Activated T-cell treated with anti-CD3 and anti-CD28 coated beads, Interleukin-2, amount 50 U/mL, for 24 hours (primary cell): Measurements from ENCODE around the gene BUD23.

Experiments
- DNase-seq: peaks from one replicate; pipeline ENCODE4 v3.0.0-alpha.2; 2020
- H3K27ac Mint-ChIP-seq: 2 replicates; pipeline ENCODE4 v1.8.0; 2020; ENCODE audit warnings: mild to moderate bottlenecking, mixed read lengths
- H3K27me3 Mint-ChIP-seq: 2 replicates; pipeline ENCODE4 v1.8.0; 2020; ENCODE audit warnings: mixed read lengths
- H3K36me3 Mint-ChIP-seq: 2 replicates; pipeline ENCODE4 v1.8.0; 2020; ENCODE audit warnings: low read depth, mixed read lengths
- H3K4me1 Mint-ChIP-seq: 2 replicates; pipeline ENCODE4 v1.8.0; 2020; ENCODE audit warnings: low read depth, mixed read lengths
- H3K4me3 Mint-ChIP-seq: 2 replicates; pipeline ENCODE4 v1.8.0; 2020; ENCODE audit warnings: mild to moderate bottlenecking, moderate library complexity, mixed read lengths
- H3K9me3 Mint-ChIP-seq: 2 replicates; pipeline ENCODE4 v1.8.0; 2020; ENCODE audit warnings: mixed read lengths

Gene BUD23

DNA sequence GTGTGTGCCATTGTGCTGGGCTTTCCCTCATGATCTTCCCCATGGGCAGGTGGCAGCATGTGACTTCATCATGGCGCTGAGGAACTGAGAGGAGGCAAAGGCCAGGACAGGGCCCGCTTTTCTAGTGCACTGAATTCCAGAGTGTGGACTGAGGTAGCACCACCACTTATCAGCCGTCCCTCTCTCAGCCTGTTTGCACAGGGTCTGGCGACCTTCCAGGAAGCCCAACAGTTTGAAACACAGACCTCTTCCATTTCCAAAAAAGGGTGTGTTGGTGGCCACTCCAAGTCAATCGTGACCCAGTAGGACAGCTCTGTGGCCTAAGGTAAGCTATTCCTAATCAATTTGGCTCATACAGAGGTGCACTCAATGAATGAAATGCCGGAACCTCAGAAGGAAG is 4.5 kb upstream of the BUD23 start:
- no peaks in the 10 kb centered on the region for H3K27me3 Mint-ChIP-seq
- no peak for DNase-seq
- no peak overlapping the region for H3K4me3 Mint-ChIP-seq
- peaks cover 56% of the 10 kb centered on the region for H3K36me3 Mint-ChIP-seq
- no peaks in the 10 kb centered on the region for H3K9me3 Mint-ChIP-seq
- no peak overlapping the region for H3K27ac Mint-ChIP-seq
- peaks cover 30% of the 10 kb centered on the region for H3K4me1 Mint-ChIP-seq

DNA sequence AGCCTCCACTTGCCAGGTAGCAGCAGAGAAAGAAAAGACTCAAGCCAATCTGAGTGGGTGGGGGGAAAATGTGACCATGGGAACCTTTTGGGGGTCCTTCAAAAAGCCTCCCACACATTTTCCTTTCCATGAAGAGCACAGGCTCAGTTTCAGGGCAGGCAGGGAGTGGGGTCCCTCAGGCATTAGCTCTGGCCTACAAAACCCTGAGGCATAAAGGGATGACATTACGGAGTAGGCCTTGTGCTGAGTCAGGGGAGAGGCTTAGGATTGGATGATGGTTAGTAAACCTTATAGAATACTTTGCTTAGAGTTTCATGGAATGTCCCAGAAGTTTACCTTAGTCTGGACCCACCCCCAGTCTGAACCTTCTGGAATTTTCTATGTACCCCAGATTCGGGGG is 3.7 kb upstream of the BUD23 start:
- Mint-ChIP-seq H3K4me1 (peaks cover 32% of the 10 kb centered on the region), H3K4me3 (no peak overlapping the region), H3K36me3 (peaks cover 58% of the 10 kb centered on the region), H3K27me3 (no peaks in the 10 kb centered on the region), H3K9me3 (no peaks in the 10 kb centered on the region), H3K27ac (peak overlapping the region; percentile 47)
- DNase-seq: no peak

DNA sequence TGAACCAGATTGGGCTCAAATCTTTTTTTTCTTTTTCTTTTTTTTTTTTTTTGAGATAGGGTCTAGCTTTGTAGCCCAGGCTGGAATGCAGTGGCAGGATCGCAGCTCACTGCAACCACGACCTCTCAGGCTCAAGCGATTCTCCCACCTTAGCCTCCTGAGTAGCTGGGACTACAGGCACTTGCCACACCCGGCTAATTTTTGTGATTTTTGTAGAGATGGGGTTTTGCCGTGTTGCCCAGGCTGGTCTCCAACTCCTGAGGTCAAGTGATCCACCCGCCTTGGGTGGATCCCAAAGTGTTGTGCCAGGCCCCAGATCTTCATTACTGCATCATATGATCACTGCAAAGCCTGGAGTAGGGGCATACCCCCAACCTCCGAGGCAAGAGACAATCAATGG is 2.9 kb upstream of the BUD23 start:
- no peak for DNase-seq
- Mint-ChIP-seq H3K36me3 (peaks cover 63% of the 10 kb centered on the region), H3K27me3 (no peaks in the 10 kb centered on the region), H3K9me3 (no peaks in the 10 kb centered on the region), H3K27ac (peak overlapping the region; percentile 22), H3K4me3 (peak overlapping the region; percentile 99), H3K4me1 (peaks cover 39% of the 10 kb centered on the region)

DNA sequence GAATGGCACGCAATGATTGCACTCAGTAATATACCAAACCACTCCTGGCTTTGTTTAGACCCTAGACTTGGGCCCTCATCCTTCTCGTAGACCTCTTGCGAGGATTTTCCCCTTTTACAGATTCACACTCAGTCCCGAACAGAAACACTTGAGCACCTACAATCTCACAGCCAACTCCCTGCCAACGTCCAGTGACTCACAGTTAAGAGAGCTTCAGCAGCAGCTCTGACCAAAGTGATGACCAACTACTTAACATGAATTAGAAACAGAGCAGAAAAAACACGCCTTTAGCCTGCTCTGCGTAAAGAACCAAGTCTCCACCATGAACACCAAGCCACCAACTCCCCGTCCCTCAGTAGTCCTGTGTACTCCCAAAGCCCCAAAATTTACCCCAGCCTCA is 2.4 kb upstream of the BUD23 start:
- Mint-ChIP-seq H3K9me3 (no peaks in the 10 kb centered on the region), H3K27ac (peak overlapping the region; percentile 8), H3K27me3 (no peaks in the 10 kb centered on the region), H3K36me3 (peaks cover 67% of the 10 kb centered on the region), H3K4me3 (peak overlapping the region; percentile 99), H3K4me1 (peaks cover 40% of the 10 kb centered on the region)
- DNase-seq: no peak

DNA sequence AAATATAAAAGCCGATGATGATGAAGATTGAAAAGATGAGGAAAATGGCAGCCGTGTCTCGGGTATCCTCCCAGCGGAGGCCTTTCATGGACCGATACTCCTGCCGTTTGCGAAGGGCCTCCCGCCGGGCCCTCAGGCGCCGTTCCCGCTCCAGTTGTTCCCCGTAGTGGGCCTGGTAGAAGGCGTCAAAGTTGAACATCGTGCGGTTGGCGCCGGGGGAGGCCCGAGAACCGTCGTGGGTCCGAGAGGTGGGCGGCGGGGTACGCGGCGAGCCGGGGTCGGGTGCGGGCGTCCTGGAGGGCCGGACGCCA is 697 bp upstream of the BUD23 start:
- Mint-ChIP-seq H3K36me3 (peaks cover 76% of the 10 kb centered on the region), H3K4me1 (peaks cover 47% of the 10 kb centered on the region)

DNA sequence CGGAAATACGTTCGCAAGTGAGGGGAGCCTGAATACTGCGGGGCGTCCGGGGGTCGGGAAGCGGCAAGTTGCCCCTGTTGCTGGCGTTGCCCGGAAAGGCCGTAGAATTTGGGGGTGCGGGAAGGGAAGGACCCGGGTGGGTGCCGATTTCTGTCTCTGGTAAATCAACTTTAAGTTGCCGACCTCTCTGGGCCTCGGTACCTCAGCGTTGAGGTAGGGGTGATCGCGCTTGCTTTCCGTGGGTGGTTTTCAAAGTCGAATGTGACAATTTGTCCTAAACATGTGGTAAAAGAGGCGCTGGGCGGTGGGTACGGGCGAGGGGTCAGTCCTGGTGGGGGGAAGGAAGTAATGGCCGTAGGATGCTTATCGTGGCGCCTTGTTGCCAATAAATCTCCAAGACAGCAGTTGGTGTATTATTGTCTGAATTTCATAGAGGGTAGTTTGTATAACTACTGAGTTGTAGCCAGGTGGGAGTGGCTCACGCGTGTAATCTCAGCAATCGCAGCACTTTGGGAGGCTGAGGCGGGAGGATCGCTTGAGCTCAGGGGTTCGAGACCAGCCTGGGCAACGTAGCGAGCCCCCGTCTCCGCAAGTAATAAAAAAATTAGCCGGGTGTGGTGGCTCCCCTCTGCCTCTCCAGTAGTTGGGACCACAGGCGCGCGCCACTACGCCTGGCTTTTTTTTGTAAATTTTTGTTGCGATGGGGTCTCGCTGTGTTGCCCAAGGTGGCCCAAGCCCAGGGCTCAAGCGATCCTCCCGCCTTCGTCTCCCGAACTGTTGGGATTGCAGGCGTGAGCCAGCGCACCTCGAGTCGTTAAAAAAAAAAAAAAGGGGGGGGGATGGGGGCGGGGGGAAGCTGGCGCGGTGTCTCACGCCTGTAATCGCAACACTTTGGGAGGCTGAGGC is 644 bp downstream of the BUD23 start:
- H3K4me3 Mint-ChIP-seq: peak overlapping the region; percentile 99
- H3K27ac Mint-ChIP-seq: peak overlapping the region; percentile 98
- H3K27me3 Mint-ChIP-seq: no peaks in the 10 kb centered on the region
- no peaks in the 10 kb centered on the region for H3K9me3 Mint-ChIP-seq
- peaks cover 74% of the 10 kb centered on the region for H3K36me3 Mint-ChIP-seq
- no peak for DNase-seq
- peaks cover 55% of the 10 kb centered on the region for H3K4me1 Mint-ChIP-seq

More for the DNA sequence above, 697 bp upstream of the BUD23 start:
- Mint-ChIP-seq H3K27me3 (no peaks in the 10 kb centered on the region), H3K9me3 (no peaks in the 10 kb centered on the region), H3K27ac (peak overlapping the region; percentile 98), H3K4me3 (peak overlapping the region; percentile 99)
- no peak for DNase-seq

DNA sequence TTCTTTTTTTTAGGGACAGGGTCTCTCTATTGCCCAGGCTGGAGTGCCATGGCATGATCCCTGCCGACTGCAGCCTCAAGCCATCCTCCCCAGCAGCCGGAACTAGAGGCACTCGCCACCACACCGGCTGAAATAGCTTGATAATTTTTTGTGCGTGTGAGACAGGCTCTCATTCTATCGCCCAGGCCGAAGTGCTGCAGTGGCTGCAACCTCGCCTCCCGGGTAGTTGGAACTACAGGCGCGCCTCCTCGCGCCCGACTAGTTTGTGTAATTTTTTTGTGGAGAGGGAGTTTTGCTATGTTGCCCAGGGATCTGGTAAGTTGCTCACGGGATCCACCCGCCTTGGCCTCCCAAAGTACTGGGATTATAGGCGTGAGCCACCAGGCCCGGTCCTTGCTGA is 1.9 kb downstream of the BUD23 start:
- Mint-ChIP-seq H3K27ac (no peak overlapping the region), H3K36me3 (peaks cover 74% of the 10 kb centered on the region)

DNA sequence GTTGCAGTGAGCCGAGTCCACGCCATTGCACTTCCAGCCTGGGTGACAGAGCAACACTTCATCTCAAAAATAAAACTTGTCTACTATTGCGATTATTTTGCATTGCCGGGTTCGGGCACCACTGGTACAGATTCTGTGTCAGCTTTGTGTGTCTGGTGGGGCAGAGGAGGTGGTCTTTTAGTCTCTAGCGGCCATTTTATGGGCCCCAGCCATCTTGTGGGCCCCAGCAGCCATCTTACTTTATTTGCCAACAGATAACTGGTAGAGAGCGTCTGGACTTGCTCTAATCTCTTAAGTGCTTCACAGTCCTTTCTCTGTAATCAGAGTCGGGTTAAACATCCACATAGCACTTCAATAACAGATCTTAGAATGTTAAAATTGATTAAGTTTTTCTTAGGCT is 4.9 kb downstream of the BUD23 start:
- Mint-ChIP-seq H3K4me1 (peaks cover 34% of the 10 kb centered on the region), H3K36me3 (peaks cover 83% of the 10 kb centered on the region), H3K27ac (peak overlapping the region; percentile 55), H3K4me3 (no peak overlapping the region), H3K27me3 (no peaks in the 10 kb centered on the region), H3K9me3 (no peaks in the 10 kb centered on the region)
- DNase-seq: no peak

More for the DNA sequence above, 1.9 kb downstream of the BUD23 start:
- no peak for DNase-seq
- Mint-ChIP-seq H3K4me3 (peak overlapping the region; percentile 99), H3K27me3 (no peaks in the 10 kb centered on the region), H3K9me3 (no peaks in the 10 kb centered on the region), H3K4me1 (peaks cover 54% of the 10 kb centered on the region)

DNA sequence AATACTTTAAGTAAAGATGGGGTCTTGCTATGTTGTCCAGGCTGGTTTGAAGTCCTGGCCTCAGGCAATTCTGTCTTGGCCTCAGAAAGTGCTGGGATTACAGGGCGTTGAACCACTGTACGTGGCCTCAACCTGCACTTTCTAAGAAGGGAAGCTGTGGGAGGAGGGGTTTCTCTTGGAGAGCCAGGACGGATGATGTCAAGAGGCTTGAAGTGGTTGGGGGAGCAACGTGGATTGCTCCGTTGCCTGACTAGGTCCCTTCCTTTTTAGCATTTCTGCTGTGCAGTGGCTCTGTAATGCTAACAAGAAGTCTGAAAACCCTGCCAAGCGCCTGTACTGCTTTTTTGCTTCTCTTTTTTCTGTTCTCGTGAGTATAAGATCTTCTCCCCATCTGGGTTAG is 7.2 kb downstream of the BUD23 start:
- DNase-seq: no peak
- peaks cover 93% of the 10 kb centered on the region for H3K36me3 Mint-ChIP-seq
- no peaks in the 10 kb centered on the region for H3K27me3 Mint-ChIP-seq
- peaks cover 24% of the 10 kb centered on the region for H3K4me1 Mint-ChIP-seq
- H3K27ac Mint-ChIP-seq: peak overlapping the region; percentile 11
- H3K4me3 Mint-ChIP-seq: no peak overlapping the region
- H3K9me3 Mint-ChIP-seq: no peaks in the 10 kb centered on the region

DNA sequence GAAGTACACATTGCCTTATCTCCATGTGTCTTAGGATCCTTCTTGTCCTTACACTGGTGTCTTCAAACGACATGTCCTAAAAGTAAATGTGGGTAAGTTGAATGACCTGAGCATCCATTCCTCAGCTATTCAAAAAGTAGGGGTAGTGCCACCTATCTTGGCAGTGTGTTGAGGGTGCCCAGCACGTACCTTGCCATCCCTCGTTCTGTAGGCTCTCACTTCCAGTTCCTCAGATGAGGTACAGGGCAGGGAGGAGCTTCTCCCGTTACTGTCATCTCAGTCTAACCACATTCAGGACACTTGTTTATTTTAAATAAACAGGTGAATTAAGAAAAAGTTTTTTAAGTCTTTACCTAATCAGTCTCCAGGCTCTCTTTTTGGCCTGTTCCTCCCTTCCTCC is 13.0 kb downstream of the BUD23 start:
- Mint-ChIP-seq H3K4me3 (no peak overlapping the region), H3K9me3 (no peaks in the 10 kb centered on the region), H3K36me3 (peaks cover 93% of the 10 kb centered on the region), H3K27me3 (no peaks in the 10 kb centered on the region), H3K27ac (no peak overlapping the region), H3K4me1 (no peaks in the 10 kb centered on the region)
- DNase-seq: no peak

DNA sequence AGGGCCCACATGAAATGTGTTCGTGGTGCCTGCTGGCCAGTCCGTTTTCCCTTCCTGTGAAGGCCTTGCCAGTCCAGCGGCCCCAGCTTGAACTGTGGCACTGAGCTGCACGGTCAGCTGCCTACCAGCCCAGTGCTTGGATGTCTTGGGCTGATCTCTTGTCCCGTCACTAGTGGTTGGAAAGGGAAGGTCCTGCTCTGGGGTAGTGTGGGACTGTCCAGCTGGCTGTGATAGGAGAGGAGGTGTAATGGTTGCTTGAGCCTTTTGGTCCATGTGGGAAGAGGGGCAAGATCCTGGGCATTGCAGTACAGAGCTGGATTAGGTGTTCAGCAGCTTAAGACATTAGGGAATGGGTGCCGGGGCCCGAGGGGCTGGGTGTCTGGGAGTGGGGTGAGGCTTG is 15.0 kb downstream of the BUD23 start:
- peaks cover 94% of the 10 kb centered on the region for H3K36me3 Mint-ChIP-seq
- H3K27ac Mint-ChIP-seq: peak overlapping the region; percentile 46

DNA sequence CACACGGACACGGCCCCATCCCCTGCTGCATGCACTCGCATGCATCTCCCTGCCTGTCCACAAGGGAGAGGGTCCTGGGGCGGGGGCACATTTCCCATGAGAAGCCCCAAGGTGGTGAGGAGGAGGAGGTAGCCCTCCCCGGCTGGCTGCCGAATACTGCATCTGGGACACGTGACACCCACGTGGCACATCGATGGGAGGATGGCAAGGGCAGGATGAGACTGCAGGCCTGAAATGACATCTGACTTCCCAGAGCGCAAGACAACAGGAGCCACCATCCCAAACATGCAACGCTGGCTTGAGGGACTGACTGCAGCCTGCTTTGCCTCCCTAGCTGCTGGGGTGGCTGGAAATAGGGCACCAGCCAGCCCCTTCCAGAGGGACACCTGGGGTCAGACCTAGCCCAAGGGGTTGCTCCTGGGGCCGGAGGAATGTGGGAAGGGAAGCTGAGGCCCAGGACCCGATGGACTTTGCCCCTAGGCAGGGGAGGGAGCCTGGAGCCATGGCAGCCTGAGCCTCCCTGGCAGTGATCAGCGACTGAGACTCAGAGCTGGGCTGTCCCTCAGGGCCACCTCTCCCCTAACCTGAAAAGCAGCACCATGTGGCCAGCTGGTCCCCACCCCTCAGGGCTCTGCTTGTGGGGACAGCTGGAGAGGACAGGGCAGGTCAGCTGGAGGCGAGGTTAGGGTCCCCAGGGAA is 16.1 kb downstream of the BUD23 start:
- Mint-ChIP-seq H3K36me3 (peaks cover 89% of the 10 kb centered on the region), H3K4me1 (peaks cover 3% of the 10 kb centered on the region), H3K4me3 (no peak overlapping the region), H3K27ac (no peak overlapping the region), H3K9me3 (no peaks in the 10 kb centered on the region), H3K27me3 (no peaks in the 10 kb centered on the region)
- DNase-seq: no peak

More for the DNA sequence above, 15.0 kb downstream of the BUD23 start:
- H3K4me1 Mint-ChIP-seq: peaks cover under 1% of the 10 kb centered on the region
- no peaks in the 10 kb centered on the region for H3K9me3 Mint-ChIP-seq
- no peak for DNase-seq
- no peak overlapping the region for H3K4me3 Mint-ChIP-seq
- H3K27me3 Mint-ChIP-seq: no peaks in the 10 kb centered on the region

DNA sequence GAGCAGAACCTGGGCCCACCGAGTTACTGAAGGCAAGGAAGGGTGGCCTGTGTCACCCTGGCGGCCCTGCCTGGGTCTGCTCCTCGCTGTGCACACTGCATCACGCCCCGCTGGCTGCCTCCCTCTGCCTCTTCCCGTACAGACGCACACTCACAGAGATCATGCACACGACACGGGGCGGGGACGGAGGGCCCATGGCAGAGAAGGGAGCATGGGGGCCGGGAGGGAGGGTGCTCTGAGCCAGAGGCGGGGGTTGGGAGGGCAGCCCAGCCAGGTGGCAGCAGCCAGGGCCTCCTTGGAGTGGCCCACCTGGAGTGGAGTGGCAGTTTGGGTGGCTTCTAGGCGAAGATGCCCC is 16.6 kb downstream of the BUD23 start:
- peaks cover 87% of the 10 kb centered on the region for H3K36me3 Mint-ChIP-seq
- H3K9me3 Mint-ChIP-seq: no peaks in the 10 kb centered on the region

DNA sequence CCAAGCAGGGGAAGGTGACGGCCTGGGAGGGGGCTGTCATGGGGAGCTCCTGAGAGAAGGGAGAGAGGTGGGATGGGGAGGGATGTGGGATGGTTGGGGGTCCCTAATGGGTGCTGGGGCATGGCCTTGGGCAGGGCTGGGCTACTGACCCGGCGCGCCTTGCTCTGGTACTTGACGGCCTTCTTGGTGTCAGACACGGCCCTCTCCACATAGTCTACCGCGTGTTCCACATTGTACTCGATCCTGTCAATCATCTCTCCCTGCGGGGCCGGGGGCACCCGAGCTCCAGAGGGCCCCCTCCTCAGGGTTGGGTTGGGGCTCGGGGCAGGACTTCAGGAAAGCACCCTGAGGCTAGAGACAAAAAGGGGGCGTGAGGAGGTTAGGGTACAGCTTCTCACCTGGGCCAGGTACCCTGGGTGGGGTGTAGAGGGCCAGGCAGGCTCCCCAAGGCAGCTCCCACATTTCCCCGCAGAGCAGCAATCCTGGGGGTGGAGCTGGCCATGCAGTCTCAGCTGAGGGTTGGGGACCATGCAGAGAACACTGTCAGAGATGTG is 17.3 kb downstream of the BUD23 start:
- Mint-ChIP-seq H3K4me1 (peaks cover 3% of the 10 kb centered on the region), H3K36me3 (peaks cover 86% of the 10 kb centered on the region), H3K27ac (no peak overlapping the region)

More for the DNA sequence above, 16.6 kb downstream of the BUD23 start:
- H3K27ac Mint-ChIP-seq: no peak overlapping the region
- no peaks in the 10 kb centered on the region for H3K27me3 Mint-ChIP-seq
- H3K4me1 Mint-ChIP-seq: peaks cover 3% of the 10 kb centered on the region
- no peak overlapping the region for H3K4me3 Mint-ChIP-seq
- DNase-seq: no peak

More for the DNA sequence above, 17.3 kb downstream of the BUD23 start:
- Mint-ChIP-seq H3K4me3 (no peak overlapping the region), H3K27me3 (no peaks in the 10 kb centered on the region), H3K9me3 (no peaks in the 10 kb centered on the region)
- DNase-seq: no peak
